CD4-positive, alpha-beta T cell treated with Interleukin-12 subunit alpha and Interleukin-12 subunit beta, for 1 hour (primary cell): ENCODE results near the gene NFYC.
A peak's percentile ranks its signal among the peaks of the same experiment; 100 is the strongest.
"Not testable (repeated sequence)": the region's sequence is repeated elsewhere in the genome, so short reads cannot be mapped to it uniquely, and the experiment has no call there.

Experiments used
- DNase-seq: peaks from one replicate; pipeline ENCODE4 v3.0.0-alpha.2; 2020

The NFYC gene

DNA sequence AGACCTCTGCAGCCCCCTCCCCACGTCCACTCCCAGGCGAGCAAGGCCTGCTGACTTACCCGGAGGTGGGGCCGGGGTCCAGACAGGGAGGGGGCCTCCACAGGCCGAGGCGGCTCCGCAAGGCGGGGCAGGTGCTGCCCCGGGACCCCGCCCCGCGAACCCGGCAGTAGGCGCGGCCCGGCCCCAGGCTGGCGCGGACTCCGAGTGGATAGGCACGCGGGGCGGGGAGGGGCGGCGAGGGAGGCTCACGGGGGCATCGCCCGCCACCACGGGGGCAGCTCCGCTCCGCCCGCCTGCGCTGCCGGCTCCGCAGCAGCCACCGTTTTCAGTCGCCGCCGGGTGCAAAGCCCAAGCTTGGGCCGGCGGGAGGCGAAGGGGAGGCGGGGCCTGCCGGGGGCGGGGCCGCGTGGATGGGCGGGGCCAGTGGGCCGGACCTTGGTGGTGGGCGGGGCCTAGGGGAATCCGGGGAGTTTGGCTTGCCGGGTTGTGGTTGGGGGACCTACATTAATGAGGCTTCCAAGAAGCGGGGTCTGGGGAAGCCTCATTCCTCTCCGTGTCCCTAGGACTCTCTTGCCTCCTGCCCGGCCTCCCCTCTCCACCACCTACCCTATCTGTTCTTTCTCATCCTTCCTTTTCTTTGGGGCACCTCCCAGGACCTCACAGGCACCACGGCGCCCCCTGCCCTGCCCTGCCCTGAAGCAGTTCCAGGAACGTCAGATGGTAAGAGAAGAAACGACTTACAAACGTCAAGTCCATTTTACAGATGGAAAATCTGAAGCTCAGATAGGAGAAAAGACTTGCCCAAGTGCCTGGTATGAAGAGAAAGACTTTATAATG lies 26.0 kb upstream of the NFYC start, which contains the start of gene RIMS3:
TSS of gene RIMS3 (minus strand) at position 348 of the 837 bp plus-strand sequence. CDS start 23,757 bp downstream, outside the sequence.
- DNase-seq = peak; percentile 87

DNA sequence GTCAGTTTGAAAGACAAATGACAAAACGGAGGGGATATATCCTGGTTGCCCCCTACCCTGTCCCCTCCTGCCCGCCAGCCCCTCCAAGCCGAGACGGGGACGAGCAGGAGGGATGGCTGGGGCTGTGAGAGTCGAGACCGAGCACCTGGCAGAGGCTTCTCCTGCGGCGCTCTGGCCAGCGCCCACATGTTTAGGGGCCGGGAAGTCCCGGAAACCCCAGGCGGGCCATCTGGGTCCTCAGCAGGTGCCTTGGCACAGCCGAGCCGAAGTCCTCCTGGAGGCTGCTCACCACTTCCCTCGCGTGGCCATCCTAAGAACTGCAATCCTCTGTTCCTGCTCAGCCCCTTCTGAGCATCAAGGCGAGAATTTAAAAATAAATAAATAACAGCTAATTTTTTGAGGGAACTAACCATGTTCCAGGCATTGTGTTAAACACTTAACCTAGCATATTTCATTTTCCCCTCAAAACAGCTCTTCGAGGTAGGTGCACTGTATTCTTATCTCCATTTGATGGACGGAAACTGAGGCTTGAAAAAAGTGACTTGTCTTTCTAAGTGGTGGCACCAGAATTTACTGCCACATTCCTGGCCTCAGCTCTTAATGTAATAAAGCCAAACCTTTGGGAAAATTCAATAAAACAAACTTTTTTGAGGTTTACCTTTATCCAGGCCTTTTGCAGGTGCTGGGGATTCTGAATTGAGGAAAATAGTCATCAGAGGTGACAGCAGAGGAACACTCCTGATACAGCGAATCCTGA lies 22.6 kb upstream of the NFYC start:
- DNase-seq = peak; percentile 86

- DNase-seq = no peak
Observed at GRCh38 chr1:40673452-40673851, 18.1 kb upstream of the NFYC start.

DNA sequence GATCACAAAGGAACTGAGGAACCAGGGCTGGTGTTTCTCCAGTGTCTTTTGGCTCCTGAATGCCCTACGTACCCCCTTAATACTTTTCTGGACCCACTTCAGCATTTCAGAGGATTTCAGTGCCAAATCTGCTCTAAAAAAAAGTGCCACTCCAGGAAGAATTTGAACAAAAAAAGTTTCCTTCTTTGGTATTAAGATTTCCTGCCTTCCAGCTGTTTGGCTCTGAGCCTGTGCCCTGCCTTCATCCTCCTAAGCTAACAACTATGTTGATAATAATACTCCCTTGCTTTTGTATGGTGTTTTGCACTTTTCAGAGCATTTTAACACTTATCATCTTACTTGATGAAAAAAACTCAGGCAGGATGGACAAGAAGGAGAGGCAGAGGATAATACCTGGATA lies 15.0 kb upstream of the NFYC start:
- DNase-seq = no peak

GRCh38 chr1:40679165-40679953 lies 12.1 kb upstream of the NFYC start:
- DNase-seq = no peak

- DNase-seq = no peak
Observed at GRCh38 chr1:40684669-40685068, 6.8 kb upstream of the NFYC start.

GRCh38 chr1:40687059-40687458 lies 4.4 kb upstream of the NFYC start:
- no peak for DNase-seq

- no peak for DNase-seq
Observed at GRCh38 chr1:40687661-40688060, 3.8 kb upstream of the NFYC start.

DNA sequence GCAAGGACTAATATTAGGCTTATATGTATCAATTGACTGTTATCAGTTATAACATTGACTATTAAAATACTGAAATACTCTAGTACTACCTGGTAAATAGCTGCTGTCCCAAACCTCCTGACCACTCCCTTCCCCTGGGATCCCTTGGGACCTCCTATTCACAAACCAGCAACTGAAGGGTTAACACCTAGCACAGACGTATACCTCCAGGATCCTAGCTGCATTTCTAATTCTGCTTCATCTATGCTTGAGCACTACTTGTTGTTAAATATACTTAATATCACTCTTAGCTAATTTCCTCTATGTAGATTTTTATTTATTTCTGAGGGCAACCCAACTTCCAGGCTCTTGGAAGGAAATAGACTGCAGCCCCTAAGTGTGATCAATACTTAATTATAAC lies 1.8 kb upstream of the NFYC start:
- no peak for DNase-seq

GRCh38 chr1:40690771-40691537 lies 550 bp upstream of the NFYC start:
- DNase-seq = peak; percentile 23

DNA sequence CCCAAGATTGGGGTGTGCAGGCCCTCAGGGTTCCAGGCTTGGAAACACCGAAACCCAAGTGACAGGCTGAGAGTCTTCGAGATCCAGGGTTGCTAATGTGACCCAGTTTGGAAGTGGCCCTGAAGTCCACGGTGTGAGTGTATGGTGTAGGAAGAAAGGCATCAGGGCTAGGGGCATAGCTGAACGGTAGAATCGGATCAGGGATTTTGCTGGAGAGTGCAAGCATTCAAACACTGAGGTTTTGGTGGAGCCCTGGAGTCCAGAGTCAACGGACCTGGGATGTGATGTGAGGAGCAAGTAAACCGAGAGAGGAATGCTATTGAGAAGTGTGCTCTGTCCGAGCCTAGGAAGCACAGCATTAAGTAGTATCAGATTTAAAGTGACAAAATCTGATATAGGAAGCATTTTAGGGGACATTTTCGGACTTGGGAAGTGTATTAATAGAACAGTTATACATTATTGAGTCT lies 958 bp downstream of the NFYC start:
- no peak for DNase-seq

GRCh38 chr1:40693425-40693824 lies 1.9 kb downstream of the NFYC start:
- DNase-seq = no peak

- DNase-seq = peak; percentile 26
Observed at GRCh38 chr1:40694353-40694874, 2.9 kb downstream of the NFYC start.

GRCh38 chr1:40696294-40696693 lies 4.8 kb downstream of the NFYC start:
- DNase-seq = no peak

DNA sequence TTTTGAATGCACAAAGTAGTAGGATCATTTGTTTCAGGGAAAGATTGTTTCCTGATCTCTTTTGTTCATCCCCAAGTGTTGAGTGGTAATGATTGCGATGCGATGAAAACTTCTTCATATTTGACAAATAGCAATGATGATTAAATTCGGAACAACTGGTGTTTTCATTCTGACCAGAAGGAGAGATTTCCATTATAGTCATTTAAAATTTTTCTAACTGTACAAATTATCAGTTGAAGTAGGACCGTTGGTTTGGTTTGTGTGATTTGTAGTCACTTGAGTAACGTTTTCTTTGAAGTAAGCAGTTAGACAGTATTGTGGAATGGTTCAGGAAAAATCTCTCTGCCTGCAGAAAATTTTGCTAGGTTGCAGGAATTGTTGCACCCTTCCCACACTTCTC lies 5.9 kb downstream of the NFYC start:
- DNase-seq = no peak

DNA sequence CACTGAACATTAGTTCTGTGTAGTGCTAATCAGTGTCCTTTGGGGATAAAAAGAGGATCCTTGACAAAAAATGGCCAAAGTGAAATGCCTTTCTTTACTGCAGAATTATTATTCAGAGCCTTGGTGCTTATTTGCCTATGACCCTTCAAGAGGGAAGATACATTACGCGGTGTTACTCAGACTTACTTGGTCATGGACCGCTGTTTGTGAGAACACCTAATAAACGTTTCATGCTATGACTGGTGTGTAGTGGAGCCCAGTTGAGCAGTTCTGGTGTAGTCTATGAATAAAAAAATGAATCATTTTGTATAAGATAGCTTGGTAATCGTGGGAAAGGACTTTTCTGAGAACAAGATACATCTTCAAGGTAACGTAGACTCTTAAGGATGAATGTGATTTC lies 8.3 kb downstream of the NFYC start:
- no peak for DNase-seq

GRCh38 chr1:40701684-40702083 lies 10.2 kb downstream of the NFYC start:
- no peak for DNase-seq

GRCh38 chr1:40702810-40703209 lies 11.3 kb downstream of the NFYC start:
- DNase-seq = not testable (repeated sequence)

- no peak for DNase-seq
Observed at GRCh38 chr1:40703316-40703715, 11.8 kb downstream of the NFYC start.

DNA sequence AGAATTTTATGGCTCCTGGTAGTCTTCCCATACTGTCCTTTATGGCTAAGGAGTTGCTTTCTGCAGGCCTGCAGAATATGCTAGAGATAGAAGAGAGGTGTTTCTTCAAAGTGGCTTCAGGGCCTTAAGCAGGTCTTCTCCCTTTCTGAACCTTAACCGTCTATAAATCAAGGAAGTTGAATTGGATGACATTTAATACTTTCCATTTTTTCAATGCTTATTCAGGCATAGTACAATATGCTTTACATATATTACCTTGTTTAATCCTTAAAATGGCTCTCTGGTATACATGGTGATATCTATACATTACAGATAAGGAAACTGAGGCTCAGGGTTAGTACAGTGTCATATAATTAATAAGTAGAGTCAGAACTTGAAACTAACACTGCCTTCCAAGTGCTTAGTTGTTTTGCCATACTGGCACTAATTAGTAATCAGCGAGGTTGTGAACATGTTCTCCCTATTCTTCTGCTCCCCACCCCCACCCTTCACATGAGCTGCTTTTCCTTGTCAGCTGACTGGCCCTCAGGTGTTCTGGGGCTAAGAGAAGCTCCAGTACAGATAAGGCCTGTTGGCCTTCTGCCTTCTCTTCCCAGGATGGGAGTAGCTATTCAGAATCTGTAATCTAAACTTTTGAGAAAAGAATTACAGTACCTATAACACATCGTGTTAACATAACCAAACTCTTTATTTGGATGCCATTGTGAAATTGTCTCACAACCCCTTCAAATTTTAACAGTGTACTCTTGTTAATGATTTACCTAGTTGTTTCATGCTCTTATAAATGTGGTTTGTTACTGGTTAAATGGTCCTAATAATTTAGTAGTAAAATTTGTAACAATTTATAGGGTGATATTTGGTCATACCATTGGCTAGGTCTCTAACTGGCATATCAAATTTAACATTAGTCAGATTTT lies 13.6 kb downstream of the NFYC start:
- DNase-seq = no peak

DNA sequence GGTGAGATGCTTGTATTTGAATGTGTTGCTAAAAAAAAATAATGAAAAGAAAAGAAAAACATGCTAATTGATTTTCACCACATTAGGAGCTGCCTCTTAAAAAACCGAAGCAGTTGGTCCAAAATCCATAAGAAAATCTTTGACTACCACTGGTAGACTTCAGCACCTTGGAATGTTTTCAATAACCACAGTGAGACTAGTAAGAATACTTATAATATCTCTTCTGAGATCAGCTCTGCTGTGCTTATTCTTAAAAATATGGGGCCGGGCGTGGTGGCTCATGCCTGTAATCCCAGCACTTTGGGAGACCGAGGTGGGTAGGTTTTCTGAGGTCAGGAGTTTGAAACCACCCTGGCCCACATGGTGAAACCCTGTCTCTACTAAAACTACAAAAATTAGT lies 15.1 kb downstream of the NFYC start:
- no peak for DNase-seq
